Ovary (tissue), 3 donors: Measurements from ENCODE around the gene PHKA2.

Source experiments
- POLR2A ChIP-seq: fragments of 450-650 bp; IDR thresholded peaks from one replicate; pipeline ENCODE4 v1.6.1; 2017; ENCODE audit warnings: antibody characterized with exemption, mild to moderate bottlenecking, moderate library complexity
- TF ChIP-seq, protein P1 (sequence below), 3 donors: fragments of 450-650 bp in 2 of 3; fragments of 200-600 bp in 1 of 3; IDR thresholded peaks; one replicate each; pipeline versions ENCODE4 v1.5.1 to v1.8.0; 2016 to 2022; ENCODE audit warnings: antibody characterized with exemption in 3 of 3, mild to moderate bottlenecking in 1 of 3
- donor health status: DM: no; HTN: no; CAD: no.

GRCh38 chrX:18889346-18890048, 94.4 kb downstream of the PHKA2 start:
- no peak for TF ChIP-seq POLR2A
- TF ChIP-seq, protein P1, sequence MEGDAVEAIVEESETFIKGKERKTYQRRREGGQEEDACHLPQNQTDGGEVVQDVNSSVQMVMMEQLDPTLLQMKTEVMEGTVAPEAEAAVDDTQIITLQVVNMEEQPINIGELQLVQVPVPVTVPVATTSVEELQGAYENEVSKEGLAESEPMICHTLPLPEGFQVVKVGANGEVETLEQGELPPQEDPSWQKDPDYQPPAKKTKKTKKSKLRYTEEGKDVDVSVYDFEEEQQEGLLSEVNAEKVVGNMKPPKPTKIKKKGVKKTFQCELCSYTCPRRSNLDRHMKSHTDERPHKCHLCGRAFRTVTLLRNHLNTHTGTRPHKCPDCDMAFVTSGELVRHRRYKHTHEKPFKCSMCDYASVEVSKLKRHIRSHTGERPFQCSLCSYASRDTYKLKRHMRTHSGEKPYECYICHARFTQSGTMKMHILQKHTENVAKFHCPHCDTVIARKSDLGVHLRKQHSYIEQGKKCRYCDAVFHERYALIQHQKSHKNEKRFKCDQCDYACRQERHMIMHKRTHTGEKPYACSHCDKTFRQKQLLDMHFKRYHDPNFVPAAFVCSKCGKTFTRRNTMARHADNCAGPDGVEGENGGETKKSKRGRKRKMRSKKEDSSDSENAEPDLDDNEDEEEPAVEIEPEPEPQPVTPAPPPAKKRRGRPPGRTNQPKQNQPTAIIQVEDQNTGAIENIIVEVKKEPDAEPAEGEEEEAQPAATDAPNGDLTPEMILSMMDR (IDR thresholded peaks at IDR 0.05): no peak
